CD4-positive, alpha-beta T cell treated with Interferon alpha-2 for 1 hour (primary cell): ENCODE results near the gene SLIT3.

Experiments used
- DNase-seq, 2 donors: peaks; one replicate each; pipeline ENCODE4 v3.0.0-alpha.2; 2020 to 2022

SLIT3 gene

DNA sequence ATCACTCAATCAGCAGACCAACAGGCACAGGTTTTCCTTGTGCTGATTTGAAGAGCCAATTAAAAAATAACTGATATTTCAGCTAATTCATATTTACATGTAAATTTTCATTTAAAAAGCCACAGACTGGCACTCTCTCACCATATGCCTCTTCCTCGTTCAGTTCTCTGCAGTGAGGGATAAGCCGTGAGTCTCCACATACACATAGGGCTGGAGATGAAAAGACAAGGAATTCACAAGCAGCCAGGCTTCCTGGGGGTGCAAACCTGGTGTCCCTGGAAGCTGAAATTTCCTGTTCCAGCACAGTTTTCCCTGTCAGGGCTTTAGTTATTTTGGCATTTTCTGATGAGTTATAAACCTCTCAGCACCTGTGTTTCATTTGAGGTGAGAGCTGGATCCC is 397.9 kb downstream of the SLIT3 start:
- no peak for DNase-seq

DNA sequence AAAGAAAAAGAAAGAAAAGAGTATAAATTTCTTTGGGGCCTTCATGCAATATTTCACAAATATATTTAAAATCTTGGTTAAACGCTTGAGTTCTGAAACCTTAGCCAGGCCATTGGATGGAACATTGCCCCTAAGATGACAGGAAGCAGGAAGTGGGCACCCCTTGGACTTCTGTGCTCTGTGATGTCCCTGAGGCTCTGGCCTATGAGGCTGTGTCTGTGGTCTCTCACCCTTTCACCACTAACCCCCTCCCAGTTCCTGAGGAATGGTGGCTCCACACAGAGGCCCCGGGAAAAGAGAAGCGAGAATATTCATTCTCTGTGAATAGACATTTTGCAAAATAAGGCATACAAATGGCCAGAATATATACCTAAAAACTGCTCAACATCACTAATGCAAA is 401.3 kb downstream of the SLIT3 start:
- no peak for DNase-seq

DNA sequence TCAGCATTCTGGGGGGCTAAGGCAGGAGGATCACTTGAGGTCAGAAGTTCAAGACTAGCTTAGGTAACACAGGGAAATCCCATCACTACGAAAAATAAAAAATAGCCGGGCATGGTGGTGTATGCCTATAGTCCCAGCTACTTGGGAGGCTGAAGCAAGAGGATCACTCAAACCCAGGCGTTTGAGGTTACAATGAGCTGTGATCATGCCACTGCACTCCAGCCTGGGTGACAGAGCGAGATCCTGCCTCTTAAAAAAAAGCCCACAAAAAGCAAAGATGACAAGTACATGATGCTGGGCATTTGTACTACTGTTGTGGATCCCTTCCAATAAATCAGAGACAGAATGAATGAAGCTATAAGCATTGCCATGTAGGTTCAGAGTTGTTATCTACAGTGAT is 401.7 kb downstream of the SLIT3 start:
- no peak for DNase-seq

DNA sequence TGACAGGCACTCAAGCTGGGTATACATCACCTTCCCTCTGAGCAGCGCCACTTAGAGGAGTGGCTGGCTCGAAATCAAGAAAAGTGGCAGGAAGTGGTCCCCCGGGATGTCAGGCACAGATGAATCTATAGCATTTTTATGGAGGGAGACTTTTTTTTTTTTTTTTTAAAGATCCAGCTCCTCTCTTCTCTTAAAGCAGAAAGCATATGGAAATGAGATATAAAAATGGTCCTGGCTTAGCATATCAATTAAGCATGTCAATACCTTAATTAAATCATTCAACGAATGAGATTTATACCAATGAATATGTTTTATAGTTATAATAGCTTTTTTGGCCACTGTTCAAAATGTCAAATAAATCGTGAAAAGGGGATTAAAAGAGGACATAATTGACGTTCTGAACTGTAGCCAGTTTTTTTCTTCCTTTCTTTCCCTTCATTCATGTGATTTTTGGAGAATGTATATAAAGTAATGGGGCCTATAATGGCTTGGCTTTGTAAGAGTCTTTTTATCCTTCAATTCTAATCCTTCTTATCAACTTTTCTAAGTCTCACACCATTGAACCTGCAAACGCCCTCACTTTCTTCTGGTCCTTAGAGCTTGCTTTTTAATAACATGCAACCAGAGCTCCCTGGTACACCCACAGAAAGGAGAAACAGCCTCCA is 402.6 kb downstream of the SLIT3 start:
- no peak for DNase-seq

DNA sequence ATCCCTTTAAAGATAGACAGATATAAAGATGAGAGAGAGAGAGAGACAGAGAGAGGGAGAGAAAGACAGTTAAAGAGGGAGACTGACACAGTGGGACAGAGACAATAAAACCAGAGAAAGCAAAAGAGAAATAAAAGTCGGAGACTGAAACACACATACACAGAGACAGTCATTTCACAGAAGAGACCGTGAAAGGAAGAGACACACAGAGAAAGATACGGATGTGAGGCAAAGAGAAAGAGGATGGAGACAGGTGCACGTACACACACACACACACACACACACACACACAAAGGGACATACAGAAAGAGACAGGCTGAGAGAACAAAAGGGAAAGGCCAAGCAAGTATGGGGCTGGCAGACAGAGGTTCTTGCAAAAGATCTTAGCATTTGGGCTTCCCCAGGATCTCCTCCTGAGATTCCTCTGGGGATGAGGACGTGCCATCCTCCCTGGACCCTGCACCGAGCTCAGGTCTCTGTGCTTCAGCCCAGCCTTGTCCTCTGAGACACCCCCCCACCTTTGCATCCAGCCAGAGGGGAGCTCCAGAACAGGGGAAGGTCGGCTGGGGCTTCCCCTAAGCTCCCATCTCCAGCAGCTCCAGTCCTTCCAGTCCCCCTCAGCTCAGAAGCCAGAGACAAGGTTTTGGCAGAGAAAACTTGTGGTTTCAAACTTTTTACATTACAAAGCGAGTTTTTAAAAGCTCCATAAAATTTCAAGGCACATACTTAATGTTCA is 403.4 kb downstream of the SLIT3 start:
- no peak for DNase-seq

DNA sequence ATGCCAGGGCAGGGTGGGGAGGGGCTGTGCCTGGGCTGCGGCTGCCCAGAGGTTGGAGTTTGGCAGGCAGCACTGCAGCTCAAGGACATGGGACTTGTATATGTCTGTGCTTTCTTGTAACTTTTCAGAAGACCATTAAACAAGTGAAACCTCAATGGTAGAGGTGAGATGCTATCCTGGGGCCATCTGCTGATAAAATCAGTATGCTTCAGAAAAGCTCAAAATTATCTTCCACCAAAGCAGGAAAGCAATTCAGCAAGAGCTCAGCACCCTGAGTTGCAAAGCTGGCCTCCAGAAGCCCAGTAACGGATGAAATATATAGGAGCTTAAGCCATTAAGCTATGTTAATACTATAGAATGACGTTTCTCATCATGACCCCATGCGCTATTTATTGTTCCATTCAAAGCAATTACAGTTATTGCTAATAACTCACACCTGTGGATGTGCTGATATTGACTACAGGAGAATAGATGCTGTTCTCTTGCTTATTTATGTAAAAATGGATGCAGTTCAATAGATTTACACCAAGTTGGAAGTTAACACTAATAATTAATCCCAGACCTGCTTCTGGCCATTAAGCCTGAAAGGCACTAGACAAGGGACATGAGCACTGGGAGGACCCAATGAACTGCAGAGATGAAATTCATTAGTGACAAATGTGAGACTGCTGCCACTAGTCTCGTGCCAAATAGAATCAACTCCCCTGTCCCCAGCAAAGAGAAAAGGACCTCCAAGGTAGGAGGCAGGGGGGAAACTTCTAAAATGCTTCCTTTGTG is 405.5 kb downstream of the SLIT3 start:
- DNase-seq, result no peak

DNA sequence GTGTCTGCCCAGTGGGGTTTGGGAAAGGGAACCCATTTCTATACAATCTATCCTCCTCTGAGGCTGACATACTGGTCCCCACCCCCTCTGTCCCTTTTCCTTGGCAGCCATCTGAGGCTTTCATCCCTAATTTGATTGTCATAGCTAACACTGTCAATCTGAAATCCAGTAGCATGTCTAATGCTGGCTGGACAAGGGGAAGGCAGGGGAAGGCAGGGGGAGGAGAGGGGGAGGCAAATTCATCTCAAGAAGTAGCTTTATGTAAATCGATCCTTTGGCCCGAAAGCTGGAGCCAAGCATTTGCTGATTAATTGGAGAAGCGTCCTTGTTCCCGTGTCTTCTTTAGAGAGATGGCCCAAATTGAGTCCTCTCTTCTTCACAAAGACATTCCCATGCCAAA is 407.7 kb downstream of the SLIT3 start:
- DNase-seq, result no peak

DNA sequence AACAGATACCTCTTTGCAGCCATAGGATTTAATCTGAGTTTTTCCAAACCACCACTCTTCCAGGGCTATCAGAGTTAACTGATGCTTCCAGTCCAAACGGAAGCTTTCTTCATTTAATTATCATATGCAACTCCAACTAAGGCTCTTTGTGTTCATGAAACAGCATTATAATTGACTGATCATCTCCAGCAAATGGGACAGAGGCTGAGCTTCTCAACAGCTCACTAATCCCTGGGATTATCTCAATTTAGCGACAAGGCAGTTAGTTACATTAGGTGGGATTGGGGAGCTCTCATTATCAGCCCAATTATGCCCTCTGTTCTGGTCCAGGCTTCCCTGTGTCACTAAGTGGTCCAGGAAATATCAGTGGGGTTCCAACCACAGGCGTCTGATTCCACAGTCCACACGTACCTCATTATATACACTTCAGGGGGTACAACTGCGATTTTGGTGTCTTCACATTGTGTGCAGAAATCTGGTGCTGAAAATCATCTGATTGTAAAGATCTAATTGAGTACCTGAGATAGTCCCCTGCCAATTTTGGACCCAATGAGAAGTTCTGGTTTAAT is 408.2 kb downstream of the SLIT3 start:
- no peak for DNase-seq

DNA sequence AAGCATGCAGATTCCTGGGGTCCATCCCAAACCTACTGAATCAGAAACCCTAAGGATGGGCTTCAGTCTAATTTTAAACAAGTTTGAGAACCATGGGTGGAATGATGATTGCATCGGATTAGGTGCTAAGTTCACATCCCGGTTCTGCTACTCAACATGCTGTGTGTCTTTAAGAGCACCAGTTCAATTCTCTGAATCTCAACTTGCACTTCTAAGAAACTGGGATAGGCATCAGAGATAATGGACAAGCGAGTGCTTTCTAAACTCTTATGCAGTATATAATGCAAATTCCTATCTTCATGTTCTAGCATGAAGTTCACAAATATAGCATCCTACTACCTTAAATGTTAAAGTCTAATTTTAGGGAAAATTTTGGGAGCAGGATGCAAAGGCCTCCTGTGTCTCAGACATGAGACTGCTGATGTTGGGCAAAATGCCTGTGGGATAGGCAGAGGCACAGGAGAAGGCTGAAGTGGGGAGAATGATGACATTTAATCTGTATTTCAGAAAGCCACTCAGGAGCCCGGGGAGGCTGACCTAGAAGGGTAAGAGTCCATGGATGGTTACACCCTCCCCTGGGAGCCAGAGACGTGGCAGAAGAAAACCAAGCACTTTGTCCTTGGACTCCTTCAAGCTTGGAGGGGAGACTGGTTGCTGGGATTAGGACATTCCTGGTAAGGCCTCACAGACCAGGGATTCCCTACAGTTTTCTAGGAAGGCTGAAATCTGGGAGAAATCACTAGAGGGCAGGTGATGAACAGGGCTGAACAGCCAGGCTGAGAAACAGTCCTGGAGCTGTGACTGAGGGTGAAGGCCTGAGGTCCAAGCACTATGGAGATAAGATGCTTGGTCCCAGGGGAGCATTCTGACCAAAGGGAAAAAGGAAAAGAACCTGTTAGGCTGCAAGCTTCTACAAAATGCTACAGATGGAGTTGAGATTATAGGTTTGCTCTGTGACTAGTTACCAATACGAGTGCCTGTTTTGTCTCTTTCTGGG is 409.8 kb downstream of the SLIT3 start:
- no peak for DNase-seq

DNA sequence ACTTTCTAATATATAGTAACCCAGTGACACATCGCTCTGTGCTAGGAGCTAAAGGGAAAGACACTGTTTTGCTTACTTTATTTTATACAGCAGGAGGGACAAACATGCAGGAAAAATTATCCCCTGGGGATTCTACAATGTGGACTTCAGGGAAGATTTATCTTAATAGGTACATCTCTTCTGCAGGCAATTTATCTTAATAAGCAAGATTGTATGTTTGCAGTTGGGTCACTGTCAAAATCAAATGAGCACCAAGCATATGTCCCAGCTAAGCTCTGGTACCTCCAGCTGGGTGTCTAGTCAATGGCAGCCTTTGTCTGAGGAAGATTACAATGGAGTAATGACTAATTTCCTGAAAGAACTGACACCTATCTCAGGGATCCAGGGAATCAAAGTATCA is 411.9 kb downstream of the SLIT3 start:
- no peak for DNase-seq

DNA sequence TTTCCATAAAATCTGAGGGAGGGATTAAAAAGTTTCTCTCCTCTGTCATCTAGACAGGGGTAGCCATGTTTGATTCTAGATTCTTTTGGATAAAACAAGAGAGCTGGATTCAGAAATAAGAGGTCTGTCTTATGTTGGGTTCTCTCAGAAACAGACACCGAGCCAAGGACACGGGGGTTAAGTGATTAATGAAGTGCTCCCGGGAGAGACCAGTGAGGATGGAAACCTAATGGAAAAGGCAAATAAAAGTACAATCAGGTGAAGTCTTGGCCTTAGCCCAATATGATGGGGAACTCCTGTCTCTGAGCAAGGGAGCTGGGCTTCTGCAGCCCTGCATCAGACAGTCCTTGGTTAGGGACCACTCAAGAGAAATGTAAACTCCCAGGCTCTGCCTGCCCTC is 413.0 kb downstream of the SLIT3 start:
- no peak for DNase-seq

DNA sequence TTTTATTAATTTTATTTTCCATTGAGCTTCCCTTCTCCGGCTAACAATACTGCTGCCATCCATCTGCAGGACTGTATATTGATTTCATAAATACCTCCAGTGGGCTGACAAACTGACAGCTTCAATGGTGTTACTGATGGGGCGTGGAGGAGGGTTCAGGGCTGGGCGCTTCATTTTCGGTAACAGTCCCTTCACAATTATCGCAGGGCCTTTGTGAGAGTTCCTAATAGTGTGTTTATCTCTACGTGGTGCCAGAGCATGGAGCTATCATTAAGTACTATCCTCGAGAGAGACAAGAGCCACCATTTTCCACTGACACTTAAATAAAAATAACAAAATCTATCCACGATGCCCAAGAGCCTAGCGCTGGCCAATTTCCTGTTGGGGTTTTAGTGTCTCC is 414.8 kb downstream of the SLIT3 start:
- DNase-seq, result no peak

DNA sequence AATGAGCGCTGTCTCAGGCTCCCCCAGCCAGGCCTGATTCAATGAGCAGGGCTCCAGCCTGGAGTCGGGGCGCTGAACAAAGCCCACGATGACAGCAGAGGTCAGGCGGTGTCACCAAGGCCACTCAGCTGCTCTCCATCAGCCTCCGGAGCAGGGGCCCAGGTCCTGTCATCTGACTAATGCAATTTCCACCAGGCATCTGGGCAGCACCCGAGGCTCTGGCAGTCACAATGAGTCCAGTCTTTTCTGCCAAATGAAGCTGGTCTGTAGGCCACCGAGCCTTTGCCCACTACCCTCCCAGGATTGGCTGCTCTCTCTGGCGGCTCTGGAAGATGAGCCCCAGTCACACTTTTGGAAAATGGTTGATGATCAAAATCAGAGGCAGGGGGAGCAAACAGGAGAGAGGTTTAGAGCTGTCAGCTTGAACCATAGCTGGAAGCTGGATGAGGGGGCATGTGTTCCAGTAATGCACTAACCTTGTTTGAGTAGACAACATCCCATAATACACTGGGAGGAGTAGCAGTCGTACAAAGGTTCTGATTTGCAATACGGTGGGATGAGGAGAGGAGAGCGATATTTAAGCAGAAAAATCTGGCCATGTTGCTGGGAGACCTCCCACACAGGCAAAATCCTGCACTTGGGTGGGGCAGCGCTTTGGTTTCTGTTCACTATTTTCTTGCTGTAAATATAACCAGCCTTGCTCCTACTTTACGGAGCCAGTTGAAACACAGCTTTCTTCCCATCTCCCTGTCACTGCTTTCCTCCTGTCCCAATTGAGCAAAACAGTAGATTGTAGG is 415.4 kb downstream of the SLIT3 start:
- no peak for DNase-seq

DNA sequence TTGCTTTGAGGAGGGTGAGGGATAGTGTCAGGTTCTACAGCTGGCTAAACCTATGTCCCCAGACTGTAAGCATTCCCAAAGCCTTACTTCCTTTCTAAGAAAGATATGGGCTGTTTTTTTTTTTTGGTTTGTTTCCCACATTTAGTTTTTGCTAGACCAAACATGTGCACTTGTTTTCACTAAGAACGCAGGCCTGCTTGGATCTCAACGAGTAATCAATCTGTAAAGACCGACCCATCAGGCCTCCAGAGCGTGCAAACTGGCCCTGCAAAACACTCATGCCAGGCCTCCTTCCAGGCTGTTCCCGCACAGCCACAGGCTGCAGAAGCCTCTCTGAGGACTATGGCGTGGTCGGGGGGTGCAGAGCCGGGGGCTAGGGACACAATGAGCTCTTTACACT is 416.9 kb downstream of the SLIT3 start:
- DNase-seq, result no peak

DNA sequence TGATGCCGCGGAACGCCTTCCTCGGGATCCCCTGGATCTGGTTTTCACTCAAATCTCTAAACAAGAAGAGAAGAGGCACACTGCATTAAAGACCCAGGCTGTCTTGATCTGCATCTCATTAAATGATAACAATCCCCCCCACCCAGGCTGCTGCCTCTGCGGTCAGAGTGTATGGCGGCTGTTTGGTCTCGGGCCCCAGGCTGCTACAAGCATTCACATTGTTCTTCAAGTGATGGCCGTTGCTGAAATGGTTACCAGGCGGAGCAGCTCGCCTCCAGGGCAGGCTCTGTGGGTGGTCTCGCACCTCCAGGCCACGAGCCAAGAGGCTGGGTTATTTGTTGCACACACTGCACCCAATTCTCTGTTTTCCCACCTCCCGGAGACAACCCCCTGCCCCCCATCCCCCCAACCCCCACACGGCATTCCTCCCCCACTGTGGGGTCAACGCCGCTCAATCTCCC is 417.6 kb downstream of the SLIT3 start:
- DNase-seq, result no peak

DNA sequence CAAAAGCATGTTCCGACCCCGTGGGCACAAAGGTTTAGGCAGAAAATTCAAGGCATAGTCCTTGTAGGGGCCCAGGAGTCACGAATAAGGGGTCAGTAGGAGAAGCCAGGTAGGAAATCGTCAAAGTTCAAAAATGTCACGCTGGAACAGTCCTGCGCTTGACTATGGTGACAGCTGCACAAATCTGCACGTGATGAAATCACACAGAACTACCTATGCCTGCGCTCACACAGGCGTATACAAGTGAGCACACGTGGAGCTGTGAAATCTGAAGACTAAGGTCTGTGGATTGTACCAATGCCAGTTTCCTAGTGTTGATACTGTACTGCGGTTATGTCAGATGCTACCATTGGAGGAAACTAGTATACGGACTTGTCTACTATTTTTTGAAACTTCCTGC is 418.7 kb downstream of the SLIT3 start:
- no peak for DNase-seq

DNA sequence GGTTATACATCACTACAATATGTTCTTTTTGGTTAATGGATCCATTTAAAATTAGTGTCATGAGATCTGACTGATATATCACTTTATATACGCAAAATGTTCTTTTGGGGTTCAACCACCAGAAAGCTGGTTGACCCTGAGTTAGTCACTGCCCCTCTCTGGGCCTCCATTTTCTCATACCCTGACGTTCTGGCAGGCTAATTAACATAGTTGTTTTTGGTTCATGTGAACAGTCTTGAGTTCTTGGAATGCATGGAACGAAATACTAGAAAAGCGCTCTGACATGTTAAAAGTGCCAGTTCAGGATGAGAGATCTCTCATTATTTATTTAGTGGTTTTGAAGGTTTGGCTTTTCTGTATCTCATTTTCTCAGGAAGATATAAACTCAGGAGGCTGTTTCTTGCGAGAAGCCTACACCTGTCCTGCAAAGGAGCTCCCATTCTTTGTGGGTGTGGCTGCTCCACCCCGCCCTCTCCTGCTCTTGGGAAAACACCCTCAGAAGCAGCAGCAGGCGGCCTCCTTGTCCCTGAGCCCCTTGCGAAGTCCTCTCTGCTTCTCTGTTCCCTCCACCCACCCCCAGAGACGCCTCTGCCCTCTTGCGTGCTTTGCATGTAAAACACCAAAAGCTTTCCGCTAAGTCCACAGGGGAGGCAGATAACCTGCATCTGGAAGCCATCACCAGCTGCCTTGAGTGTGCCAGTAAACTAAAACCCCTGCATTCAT is 419.4 kb downstream of the SLIT3 start:
- no peak for DNase-seq

DNA sequence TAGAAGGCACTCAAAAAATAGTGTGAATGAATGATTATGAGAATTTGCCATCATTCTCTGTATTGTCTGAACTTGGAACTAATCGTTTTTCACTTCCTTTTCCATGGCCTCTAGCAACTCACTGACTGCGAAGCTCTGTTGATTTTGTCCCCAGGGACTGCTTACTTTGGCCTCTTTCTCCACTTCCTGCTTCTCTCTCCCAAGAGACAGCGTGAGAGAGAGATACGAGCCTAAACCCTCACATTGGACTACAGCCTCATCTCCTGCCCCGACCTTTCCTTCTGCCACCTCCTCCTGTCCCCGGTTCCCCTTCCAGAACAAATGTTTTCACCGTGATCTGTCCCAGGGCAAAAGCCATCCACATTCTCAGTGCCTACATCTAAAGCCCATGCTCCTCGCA is 421.0 kb downstream of the SLIT3 start:
- no peak for DNase-seq

DNA sequence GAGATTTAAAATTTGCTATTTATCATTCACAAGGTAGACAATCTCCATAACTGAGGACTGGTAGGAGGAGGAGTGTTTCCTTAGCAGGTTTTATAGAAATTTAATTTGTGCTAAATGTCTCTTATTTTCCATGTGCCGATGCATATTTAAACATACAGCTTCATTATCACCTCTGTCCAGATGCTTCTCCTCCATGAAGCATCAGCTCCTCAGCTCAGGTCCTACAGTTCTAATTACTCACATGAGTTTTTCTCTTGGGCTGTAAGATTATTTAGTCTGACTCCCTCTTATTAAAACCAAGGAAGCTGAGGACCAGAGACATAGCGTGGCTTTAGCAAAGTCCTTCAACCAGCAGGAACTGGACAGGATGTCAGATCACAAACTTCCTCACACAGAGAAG is 421.6 kb downstream of the SLIT3 start:
- DNase-seq, result no peak

DNA sequence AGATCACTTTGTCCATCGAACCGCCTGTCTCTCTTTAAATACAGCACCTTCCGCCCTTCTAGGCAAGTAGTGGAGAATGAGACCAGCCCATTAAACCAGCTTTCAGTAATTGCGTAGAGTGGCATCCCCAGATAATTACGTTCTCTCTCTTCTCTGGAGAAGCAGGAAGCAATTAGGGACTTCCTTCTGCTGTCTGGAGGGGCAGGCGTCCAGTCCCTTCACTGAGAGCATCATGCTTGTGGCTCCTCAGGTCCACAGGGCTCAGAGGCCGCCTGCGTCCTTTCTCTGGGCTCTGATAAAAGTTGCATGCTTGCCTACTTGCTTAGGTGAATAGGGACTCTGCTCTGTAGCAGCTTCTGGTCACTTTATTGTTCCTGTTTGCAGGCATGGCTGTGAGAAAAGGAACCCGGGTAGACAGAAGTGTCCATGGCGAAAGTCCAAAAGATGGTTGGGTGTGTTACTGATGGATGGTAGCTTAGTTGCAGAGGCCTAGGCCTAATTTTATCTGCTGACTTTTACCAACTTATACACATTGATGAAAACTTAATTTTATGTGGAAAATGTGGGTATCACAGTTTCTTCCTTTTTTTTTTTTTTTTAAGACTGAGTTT is 422.7 kb downstream of the SLIT3 start:
- no peak for DNase-seq
